CD4-positive, alpha-beta T cell treated with Interleukin-15 for 4 hours (primary cell): ENCODE data around the gene MANEAL.

Experiments
- DNase-seq: peaks from one replicate; pipeline ENCODE4 v3.0.0-alpha.2; 2020; ENCODE audit warnings: low spot score

The MANEAL gene

DNA sequence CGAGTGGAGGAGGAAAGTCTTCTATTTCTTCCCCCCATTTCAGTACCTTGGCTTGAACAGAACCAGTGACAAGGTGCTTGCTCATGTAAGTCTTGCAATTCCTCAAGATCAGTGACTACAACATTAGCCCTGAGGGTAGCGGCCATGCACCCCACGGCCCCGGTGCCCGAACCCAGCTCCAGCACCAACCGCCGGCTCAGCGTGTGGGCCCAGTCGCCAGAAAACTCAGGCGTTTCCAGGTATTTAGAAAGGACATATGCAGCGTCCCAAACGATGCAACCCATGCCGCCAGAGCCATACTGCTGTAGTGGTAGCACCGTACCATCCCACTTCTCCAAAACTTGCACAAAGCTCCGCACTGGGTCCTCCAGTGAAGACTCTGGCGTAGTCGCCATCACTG, 11.2 kb upstream of the MANEAL start:
- DNase-seq: no peak

DNA sequence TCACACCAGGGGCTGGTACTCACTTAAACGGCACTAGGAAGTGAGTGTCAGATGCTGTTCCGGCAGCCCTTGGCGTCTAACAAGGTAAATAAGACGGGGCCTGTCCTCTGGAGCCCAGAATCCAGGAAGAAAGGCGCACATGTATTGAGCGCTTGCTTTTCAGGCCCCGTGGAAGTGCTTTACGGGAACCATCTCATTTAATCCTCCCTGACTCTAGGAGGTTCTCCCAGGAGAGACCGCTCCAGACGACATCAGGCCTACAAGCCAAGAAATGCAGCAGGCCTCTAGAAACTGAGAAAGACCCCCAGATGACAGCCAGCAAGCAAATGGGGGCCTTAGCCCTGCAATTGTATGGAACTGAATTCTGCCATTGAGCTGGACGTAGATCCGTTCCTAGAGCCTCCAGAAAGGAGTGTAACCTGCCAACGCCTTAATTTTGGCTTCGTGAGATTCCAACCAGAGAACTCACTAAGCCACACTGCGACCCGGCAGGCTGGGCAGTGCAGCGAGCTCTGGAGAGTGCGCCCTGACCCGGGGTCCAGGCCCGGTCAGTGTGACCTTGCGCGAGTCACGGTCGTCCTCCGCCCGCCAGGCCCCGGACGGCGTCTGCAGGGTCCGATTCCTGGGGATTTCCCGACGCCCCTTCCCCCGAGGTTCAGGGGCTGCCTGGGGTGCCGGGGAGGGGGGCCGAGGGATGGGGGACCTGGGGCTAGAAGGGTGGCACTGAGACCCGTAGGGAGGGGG, 532 bp upstream of the MANEAL start:
- no peak for DNase-seq

- DNase-seq: no peak
Measured at GRCh38 chr1:37794372-37795339, 1.0 kb downstream of the MANEAL start.

GRCh38 chr1:37795340-37796125, 1.9 kb downstream of the MANEAL start:
- peak; percentile 12 for DNase-seq

DNA sequence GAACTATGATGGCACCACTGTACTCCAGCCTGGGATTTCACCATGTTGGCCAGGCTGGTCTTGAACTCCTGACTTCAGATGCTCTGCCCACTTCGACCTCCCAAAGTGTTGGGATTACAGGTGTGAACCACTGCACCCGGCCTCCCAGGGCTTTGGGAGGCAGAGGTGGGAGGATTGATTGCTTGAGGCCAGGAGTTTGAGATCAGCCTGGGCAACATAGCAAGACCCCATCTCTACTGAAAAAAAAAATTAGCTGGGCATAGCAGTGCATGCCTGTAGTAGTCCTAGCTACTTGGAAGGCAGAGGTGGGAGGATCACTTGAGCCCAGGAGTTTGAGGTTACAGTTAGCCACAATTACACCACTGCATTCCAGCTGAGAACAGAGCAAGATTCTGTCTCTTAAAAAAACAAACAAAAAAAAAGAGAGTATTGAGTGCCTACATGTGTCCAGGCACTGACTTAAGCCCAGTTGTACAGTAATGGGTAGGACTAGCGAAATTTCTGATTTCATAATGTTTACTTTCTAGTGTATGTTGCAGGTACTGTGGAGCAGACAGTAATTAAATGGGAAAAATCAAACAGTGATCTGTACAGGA, 4.2 kb downstream of the MANEAL start:
- no peak for DNase-seq

- no peak for DNase-seq
Measured at GRCh38 chr1:37802439-37802838, 8.8 kb downstream of the MANEAL start.

DNA sequence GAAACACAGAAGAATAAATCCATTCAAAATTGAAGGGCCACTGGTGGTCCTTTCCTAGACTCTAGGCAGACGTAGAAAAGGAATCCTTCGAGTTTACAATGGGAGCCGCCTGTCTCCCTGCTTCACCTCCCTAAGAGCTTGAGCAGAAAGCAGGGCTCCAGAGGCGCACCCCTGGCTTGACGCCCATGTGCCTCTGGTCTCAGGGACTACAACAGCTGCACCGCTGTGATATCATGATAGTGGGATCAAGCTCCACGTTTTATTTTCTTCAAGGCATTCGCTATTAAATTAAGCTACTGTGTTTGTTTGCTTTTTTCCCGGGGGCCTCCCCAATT, 13.5 kb downstream of the MANEAL start:
- DNase-seq: no peak

GRCh38 chr1:37807555-37808368, 14.1 kb downstream of the MANEAL start, which contains the start of the genes C1orf122 and YRDC:
Gene C1orf122 (plus strand): TSS chr1:37807790. CDS start chr1:37808405, 615 bp downstream.
Gene YRDC (minus strand): TSS chr1:37808208. CDS start chr1:37808180, 28 bp downstream.
- DNase-seq: peak; percentile 90

- no peak for DNase-seq
Measured at GRCh38 chr1:37808369-37809319, 15.0 kb downstream of the MANEAL start.

DNA sequence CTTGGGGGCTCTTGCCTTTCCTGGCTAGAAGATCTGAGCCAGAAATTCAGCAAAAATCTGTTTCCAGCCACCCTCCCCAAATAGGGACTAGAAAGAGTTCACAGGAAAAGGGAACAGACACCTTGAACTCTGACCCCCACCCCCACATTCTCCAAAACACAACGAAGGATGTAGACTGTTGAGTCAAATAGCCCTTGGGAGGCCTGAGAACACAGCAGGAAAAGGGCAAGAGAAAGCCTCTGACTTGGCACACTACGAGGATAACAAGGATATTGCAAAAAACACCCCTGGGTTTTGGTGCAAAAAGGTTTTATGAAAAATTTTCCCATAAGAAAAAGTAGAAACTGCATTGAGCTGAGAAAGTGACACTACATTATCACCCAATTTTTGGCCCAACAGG, 16.3 kb downstream of the MANEAL start:
- DNase-seq: no peak

DNA sequence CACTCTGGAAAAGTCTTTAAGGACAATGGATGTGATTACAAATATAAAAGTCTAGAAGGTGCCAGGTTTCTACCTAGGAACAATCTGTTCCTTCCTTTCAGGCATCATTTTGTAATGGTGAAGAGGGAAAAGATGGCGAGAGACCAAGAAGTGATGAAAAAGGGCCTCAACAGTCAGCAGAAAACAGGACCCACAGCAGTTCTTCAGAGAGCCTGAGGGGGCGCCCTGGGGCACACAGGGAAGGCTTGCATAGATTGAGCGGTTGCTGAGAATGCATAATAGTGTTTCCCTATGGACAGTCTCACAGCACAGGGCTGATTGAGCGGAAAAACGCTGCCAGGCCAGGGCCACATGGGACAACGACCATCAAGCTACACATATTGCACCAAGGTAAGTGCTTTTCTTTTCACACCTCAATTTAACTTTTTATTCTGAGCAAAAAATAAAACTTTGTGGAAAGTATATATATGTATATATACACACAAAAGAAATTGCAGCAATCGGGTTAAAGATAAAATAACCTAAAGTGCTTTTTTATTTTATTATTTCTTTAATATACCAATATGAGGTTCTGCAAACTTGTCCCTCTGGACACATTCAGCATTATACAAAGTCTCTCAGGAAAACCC, 17.5 kb downstream of the MANEAL start:
- DNase-seq: peak; percentile 70

- no peak for DNase-seq
Measured at GRCh38 chr1:37813529-37814145, 20.0 kb downstream of the MANEAL start.

- no peak for DNase-seq
Measured at GRCh38 chr1:37814252-37814651, 20.6 kb downstream of the MANEAL start.

- DNase-seq: no peak
Measured at GRCh38 chr1:37817481-37817880, 23.8 kb downstream of the MANEAL start.

DNA sequence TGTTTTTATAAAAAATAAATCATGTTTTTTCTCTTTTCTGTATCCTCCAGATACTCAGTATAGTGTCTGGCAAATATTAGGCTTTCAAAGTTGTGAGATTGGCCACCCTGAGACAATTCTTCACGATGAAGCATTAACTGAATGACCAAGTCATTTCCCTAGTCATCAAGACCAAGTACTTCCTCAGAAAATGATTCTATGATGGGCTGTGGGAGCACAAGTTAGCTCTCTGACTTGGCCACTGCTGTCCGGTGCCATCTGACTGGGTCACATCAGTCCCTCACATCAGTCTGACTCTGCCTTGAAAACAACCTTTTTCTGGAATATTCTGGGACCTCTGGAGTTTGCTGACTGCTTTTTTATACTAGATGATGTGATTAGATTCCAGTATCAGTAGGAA, 27.8 kb downstream of the MANEAL start:
- DNase-seq: no peak

GRCh38 chr1:37822906-37823815, 29.5 kb downstream of the MANEAL start:
- DNase-seq: no peak

DNA sequence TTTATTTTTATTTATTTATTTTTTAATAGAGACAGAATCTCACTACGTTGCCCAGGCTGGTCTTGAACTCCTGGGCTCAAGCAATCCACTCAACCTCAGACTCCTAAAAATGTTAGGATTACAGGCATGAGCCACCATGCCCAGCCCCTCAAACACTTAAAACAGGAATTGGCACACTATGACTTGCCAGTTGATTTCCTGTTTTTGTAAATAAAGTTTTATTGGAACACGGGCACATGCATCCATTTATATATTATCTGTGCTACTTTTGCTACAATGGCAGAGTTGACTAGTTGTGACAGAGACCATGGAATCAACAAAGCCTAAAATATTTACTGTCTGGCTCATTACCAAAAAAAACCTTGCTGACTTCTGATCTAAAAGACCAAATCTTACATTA, 30.4 kb downstream of the MANEAL start:
- no peak for DNase-seq

DNA sequence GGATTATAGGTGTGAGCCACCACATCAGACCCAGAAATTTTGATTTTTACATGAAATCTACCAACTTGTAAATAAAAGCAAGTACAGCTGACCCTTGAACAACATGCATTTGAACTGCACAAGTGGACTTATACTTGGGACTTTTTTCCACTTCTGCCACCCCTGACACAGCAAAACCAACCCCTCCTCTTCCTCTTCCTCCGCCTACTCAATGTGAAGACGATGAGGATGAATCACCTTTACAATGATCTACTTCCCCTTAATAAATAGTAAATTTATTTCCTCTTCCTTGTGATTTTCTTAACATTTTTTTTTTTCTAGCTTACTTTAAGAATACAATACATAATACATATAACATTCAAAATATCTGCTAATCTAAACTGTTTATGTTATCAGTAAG, 31.9 kb downstream of the MANEAL start:
- no peak for DNase-seq
